Kidney glomerular epithelial cell (primary cell): ENCODE measurements around the gene CCNY.
A peak's percentile ranks its signal among the peaks of the same experiment; 100 is the strongest.
"Not testable (repeated sequence)": the region's sequence is repeated elsewhere in the genome, so short reads cannot be mapped to it uniquely, and the experiment has no call there.

Experiments used
- DNase-seq: peaks from one replicate; lab custom pipeline; 2025; lab: John Stamatoyannopoulos, UW

The CCNY gene

GRCh38 chr10:35384265-35384868 lies 48.1 kb downstream of the CCNY start:
- DNase-seq = no peak

- DNase-seq = peak; percentile 51
Observed at GRCh38 chr10:35386594-35387174, 50.4 kb downstream of the CCNY start.

GRCh38 chr10:35387768-35388167 lies 51.5 kb downstream of the CCNY start:
- no peak for DNase-seq

GRCh38 chr10:35388197-35388596 lies 51.9 kb downstream of the CCNY start:
- DNase-seq = no peak

- DNase-seq = no peak
Observed at GRCh38 chr10:35388682-35389081, 52.4 kb downstream of the CCNY start.

GRCh38 chr10:35390161-35390840 lies 54.0 kb downstream of the CCNY start:
- DNase-seq = no peak

- no peak for DNase-seq
Observed at GRCh38 chr10:35390843-35391152, 54.5 kb downstream of the CCNY start.

- no peak for DNase-seq
Observed at GRCh38 chr10:35391153-35391953, 55.0 kb downstream of the CCNY start.

- DNase-seq = no peak
Observed at GRCh38 chr10:35391954-35392262, 55.6 kb downstream of the CCNY start.

- DNase-seq = no peak
Observed at GRCh38 chr10:35392482-35393228, 56.3 kb downstream of the CCNY start.

- DNase-seq = no peak
Observed at GRCh38 chr10:35394411-35394851, 58.1 kb downstream of the CCNY start.

GRCh38 chr10:35394934-35395333 lies 58.6 kb downstream of the CCNY start:
- no peak for DNase-seq

- DNase-seq = no peak
Observed at GRCh38 chr10:35396560-35397434, 60.5 kb downstream of the CCNY start.

GRCh38 chr10:35397953-35398352 lies 61.6 kb downstream of the CCNY start:
- DNase-seq = no peak

- DNase-seq = no peak
Observed at GRCh38 chr10:35398355-35398754, 62.0 kb downstream of the CCNY start.

GRCh38 chr10:35398908-35399307 lies 62.6 kb downstream of the CCNY start:
- no peak for DNase-seq

GRCh38 chr10:35399414-35400009 lies 63.2 kb downstream of the CCNY start:
- DNase-seq = no peak

- DNase-seq = no peak
Observed at GRCh38 chr10:35400595-35401268, 64.4 kb downstream of the CCNY start.

- DNase-seq = not testable (repeated sequence)
Observed at GRCh38 chr10:35403491-35403890, 67.2 kb downstream of the CCNY start.

- not testable (repeated sequence) for DNase-seq
Observed at GRCh38 chr10:35404077-35404476, 67.8 kb downstream of the CCNY start.
